CMK (cell line): ENCODE data around the gene PGAM5.
"Not testable (repeated sequence)": the region's sequence is repeated elsewhere in the genome, so short reads cannot be mapped to it uniquely, and the experiment has no call there.

Source experiments
- DNase-seq: peaks from one replicate; pipeline ENCODE4 v3.0.0-alpha.2; 2010; ENCODE audit warnings: low read depth

PGAM5 gene

DNA sequence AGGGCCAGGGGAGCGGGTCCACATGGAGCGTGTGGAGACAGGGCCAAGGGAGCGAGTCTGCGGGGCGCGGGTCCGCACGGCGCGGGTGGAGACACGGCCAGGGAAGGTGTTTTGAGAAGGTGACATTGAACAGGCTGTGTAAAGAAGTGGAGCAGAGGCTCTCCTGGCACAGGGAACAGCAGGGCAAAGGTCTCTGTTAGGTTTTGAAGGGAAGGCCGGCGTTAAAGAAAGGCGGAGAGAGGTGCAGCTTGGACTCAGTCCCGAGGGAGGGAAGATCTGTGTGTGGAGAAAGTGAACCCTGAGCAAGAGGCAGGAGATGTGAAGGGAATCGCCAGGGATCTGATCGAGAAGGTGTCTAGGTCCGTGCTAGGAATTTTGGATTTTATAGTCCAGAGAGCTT, 21.4 kb upstream of the PGAM5 start:
- no peak for DNase-seq

DNA sequence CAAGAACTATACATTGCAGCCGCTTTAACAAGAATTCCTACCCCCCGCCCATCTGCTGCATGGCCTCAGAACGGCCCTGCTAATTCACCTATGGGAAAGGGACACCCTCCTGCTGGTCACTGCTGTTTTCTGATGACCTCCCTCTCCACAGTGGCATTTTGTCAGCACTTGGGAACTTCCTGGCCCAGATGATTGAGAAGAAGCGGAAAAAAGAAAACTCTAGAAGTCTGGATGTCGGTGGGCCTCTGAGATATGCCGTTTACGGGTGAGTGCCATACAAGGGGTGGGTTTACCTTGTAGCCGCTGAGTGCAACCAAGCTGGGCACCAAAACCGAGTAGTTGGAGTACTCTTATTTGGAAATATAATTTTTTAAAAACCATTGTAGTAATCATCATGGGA, 20.5 kb upstream of the PGAM5 start:
- no peak for DNase-seq

DNA sequence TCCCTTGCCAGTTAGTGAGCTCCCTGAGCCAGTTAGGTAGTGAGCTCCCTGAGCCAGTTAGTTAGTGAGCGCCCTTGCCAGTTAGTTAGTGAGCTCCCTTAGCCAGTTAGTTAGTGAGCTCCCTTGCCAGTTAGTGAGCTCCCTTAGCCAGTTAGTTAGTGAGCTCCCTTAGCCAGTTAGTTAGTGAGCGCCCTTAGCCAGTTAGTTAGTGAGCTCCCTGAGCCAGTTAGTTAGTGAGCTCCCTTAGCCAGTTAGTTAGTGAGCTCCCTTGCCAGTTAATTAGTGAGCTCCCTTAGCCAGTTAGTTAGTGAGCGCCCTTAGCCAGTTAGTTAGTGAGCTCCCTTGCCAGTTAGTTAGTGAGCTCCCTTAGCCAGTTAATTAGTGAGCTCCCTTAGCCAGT, 18.6 kb upstream of the PGAM5 start:
- not testable (repeated sequence) for DNase-seq

DNA sequence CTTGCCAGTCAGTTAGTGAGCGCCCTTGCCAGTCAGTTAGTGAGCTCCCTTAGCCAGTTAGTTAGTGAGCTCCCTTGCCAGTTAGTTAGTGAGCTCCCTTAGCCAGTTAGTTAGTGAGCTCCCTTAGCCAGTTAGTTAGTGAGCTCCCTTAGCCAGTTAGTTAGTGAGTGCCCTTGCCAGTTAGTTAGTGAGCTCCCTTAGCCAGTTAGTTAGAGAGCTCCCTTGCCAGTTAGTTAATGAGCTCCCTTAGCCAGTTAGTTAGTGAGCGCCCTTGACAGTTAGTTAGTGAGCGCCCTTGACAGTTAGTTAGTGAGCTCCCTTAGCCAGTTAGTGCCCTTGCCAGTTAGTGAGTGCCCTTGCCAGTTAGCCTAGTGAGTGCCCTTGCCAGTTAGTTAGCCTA, 15.8 kb upstream of the PGAM5 start:
- DNase-seq, result not testable (repeated sequence)

DNA sequence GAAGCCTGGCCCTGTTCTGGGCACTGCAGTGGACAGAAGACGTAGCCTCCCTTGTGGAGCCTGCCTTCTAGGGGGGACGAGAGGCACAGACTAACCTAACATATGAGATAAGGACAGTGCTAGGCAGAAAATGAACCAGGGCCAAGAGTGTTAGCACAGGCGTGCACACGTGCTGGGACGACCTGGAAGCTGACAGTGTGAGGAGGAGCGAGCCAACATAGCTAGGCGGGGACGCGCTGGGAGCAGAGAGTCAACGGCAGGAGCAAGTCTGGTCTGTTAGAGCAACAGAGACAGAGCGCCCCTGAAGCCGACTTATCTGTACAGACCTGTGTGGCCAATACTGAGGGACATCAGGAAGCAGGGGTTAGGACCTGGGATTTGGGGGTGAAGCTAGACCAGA, 15.2 kb upstream of the PGAM5 start:
- DNase-seq, result no peak

DNA sequence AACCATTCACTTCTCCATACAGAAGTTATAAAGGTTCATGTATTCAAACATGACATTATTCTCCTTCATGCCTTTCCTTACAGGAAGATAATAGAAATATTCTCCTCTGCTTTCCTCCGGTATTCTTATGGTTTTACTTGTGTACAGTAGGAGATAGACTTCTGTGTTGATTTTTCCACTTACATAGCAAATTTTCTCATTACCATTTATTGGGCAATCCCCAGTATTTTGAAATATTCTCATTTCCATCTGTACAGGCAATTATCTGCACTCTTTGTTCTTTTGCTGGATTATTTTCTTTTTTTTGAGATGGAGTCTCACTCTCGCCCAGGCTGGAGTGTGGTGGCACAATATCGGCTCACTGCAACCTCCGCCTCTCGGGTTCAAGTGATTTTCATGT, 12.3 kb upstream of the PGAM5 start:
- DNase-seq, result no peak

DNA sequence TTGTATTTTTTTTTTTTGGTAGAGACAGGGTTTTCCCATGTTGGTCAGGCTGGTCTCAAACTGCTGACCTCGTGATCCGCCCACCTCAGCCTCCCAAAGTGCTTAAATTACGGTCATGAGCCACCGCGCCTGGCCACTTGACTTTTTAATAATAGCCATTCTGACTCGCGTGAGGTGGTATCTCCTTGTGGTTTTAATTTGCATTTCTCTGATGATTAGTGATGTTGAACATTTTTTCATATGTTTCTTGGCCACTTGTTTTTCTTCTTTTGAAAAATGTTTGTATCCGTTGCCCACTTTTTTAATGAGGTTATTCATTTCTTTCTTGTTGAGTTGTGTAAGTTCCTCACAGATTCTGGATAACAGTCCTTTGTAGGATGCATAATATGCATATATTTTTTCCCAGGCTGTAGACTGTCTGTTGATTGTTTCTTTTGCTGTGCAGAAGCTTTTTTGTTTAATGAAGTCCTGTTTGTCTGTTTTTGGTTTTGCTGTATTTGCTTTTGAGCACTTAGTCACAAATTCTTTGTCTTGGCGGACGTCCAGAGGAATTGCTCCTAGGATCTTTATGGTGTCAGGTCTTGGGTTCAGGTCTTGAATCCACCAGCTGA, 10.3 kb upstream of the PGAM5 start:
- no peak for DNase-seq

DNA sequence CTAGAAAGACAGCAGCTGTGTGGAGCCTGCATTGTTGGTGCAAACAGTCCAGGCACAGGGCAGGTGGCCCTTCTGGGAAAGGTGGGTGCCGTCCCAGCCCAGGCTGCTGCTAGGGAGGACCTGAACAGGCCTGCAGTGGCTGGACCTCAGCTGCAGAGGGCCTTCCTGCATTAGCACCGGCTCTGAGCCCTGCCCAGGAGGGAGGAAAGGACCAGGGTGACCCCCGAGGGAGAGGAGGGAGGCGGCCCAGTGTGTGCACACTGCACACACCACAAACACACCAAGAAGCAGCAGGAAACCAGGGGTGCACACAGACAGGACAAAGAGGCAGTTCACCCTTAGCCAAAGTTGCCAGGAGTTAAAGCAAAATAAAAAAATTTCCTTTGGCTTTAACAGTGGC, 8.0 kb upstream of the PGAM5 start:
- no peak for DNase-seq

DNA sequence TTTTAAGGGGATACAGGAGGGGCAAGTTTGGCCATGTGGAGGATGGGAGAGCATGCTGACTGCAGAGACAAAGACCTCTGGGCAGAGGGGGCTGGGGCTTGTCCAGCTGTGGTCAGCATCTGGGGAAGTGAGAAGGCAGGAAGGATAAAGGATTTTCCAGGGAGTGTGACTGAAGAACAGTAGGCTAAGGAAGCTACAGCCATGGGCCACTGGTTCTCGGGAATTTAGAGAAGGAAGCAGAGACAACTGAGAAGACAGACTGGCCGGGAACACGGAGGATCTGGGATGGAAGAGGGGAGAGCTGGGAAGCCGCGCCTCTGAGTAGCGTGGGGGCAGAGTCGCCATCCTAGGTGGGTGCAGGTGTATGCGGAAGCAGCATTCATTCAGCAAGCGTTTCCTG, 7.0 kb upstream of the PGAM5 start:
- no peak for DNase-seq

DNA sequence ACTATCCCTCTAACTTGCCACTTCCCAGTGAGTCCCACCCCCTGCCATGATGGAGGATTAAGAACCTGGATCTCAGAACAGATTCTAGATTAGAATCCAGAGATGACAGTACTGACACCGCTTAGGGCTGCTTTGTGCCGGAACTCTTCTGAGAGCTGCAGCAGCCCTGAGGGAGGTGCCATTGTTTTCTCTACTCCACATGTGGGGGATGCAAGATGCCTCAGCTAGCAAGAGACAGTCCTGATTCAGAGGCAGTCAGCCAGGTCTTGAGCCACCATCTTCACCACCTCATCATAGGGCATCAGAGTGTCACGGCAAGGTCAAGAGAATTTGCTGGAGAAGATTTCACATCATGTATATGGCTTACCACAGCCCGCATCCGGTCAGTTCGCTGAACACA, 3.4 kb upstream of the PGAM5 start:
- DNase-seq, result no peak

DNA sequence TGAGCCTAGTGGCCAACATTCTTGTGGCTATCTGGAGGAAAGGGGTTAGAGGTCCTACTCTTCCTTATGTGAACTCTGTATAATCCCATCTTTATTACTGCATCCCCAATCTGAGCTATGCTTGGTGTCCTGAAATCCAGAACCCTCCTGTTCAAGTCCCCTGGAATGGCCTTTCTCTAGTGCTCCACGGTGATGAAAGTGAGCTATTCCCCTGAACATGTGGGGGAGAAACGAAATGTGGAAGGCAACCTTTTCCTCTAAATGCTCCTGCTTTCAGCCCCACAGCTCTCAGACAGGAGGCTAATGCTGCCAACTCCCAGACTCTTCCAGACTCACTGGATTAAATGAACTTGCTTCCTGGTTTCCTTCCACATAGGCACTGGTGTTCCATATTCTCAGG, 2.5 kb upstream of the PGAM5 start:
- DNase-seq, result no peak

DNA sequence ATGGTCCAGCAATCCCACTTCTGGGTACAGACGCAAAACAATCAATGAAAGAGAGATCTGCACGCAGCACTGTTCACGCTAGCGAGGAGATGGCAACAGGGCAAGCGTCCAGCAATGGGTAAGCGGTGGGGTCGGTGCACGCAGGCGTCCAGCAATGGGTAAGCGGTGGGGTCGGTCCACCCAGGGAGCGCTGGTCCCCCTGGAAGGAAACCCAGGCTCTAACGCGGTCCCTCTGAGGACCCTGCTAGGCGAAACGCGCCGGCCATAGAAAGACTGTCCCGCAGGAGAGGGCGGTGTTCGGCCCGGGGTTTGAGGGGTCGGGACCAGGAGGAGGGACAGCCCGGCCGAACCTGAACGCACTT, 618 bp upstream of the PGAM5 start:
- DNase-seq, result no peak

DNA sequence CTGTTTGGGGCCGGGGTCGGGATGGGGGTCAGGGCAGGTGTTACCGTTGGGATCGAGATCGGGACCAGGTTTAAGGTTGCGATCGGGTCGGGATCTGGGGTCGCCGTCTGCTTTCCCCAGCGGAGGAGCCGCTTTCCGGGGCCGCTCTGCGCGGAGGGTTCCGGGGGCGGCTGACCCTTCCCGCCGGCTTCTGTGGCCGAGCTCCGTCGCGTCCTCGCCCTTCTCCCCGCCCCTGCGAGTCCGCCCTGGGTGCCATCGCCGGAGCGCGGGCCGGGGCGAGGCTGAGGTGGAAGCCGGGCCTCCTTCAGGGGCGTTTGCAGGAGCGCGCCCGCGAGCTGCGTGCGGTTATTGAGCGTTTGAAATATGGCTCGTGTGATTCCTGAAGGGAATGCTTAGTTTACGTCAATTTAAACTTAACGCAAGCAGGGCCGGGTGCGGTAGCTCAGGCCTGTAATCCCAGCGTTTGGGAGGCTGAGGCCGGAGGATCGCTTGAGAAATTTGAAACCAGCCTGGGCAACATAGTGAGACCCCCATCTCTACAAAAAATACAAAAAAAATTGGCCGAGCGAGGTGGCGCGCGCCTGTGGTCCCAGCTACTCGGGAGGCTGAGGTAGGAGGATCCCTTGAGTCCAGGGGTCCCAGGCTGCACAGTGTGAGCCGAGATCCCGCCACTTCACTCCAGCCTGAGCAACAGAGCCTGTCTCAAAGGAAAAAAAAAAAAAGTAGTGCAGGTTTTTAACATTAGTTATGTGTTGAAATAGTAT, 620 bp downstream of the PGAM5 start:
- no peak for DNase-seq

DNA sequence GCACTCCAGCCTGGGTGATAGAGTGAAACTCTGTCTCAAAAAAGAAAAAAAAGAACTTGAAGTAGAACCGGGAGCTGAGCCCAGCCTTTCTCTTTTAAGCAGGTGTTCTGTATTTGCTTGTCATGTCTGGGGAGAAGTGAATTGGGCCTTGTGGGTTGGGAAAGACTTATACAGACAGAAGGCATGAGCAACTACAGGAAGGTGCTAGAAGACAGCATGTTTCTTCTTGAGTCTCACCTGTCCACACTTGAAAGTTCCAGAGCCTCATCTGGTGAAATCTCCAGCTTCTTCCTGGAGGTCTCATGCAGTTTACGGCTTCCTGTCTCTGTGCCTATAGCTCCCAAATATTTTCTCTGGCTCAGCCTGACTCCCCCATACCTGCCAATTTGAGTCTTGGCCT, 2.5 kb downstream of the PGAM5 start:
- DNase-seq, result no peak

DNA sequence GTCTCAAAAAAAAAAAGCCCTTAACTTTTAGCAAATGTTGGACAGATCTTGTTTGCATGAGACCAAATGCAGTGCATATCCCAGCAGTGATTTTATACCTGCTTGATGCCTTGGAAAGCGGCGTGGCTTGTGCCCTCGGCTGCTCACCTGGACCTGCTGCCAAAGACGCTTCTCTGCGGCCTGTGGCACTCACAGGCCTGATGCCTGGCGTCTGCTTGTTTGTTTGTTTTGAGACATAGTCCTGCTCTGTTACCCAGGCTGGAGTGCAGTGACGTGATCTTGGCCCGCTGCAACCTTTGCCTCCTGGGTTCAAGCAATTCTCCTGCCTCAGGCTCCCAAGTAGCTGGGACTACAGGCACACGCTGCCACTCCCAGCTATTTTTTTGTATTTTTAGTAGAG, 5.2 kb downstream of the PGAM5 start:
- no peak for DNase-seq

DNA sequence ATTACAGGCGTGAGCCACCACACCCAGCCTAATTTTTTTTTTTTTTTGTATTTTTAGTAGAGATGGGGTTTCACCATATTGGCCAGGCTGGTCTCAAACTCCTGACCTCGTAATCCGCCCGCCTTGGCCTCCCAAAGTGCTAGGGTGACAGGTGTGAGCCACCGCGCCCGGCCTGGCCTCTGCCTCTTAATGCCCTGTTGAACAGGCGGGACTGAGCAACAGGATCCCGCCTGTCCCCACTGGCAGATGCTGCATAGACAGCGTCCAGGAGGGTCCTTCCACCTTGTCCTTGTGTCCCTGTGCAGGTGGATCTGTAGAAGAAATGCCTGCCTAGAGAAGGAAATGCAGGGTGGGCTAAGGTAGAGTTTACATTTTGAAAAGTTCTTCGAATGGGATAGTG, 5.7 kb downstream of the PGAM5 start:
- no peak for DNase-seq

DNA sequence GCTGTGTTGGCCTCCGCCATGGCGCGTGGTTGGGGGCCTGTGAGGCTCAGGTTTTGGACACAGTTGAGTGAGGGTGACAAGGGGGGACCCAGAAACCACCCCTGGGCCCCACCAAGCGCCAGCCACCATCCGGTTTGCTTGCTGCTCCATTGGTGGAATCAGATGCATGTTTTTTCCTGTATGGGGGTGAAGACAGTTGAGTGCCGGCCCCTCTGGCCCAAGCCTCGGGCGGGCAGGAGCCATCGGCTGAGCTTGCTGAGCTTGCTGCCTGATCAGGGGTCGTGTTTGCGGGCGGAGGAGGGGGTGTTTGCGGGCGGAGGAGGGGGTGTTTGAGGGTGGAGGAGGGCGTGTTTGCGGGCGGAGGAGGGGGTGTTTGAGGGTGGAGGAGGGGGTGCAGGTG, 6.4 kb downstream of the PGAM5 start:
- DNase-seq, result no peak

DNA sequence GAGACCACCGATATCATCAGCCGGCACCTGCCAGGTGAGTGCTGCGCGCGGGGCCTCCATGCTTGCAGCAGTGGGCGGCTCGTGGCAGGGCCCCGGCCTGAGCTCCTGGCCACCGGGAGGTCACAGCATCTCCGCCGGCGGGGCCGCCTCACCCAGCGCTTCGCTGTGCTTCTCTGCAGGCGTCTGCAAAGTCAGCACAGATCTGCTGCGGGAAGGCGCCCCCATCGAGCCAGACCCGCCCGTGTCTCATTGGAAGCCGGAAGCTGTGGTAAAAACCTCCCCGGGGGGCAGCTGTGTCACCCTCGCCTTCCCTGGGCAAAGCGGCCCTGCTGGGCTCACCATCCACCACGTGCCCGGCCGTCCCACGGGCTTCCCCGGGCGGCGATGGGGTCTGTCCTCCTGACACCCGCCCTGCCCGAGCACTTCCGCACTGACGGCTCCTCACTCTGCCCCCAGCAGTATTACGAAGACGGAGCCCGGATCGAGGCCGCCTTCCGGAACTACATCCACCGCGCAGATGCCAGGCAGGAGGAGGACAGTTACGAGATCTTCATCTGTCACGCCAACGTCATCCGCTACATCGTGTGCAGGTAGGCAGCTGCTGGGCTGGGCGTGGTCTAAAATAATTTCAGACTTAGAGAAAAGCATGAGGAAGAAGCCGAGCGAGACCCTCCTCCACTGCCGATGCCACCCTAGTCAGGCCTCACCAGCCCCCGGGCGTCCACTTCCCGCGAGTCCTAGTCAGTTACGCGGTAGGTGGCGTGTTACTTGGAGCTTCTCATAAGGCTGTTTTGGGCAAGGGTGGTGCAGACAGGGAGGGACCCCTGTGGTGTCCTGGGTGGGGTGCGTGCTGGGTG, 7.1 kb downstream of the PGAM5 start:
- no peak for DNase-seq

DNA sequence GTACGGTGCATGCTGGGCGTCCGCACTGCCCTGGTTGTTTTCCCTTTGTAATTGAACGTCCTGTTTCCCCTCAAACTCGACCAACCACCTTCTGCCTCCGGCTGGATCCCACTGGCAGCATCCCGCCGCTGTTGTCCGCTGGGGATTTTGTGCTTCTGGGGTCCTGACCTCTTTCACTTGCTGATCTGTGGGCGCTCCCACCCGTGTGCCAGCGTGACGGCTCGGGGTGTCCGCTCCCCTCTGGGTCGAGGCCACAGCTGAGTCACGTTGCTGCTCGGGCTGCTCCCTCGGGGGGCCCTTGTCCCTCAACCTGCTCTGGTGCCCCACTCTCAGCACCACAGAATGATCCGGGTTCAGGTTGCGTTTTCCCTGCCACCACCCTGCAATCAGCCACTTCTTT, 8.0 kb downstream of the PGAM5 start:
- no peak for DNase-seq

DNA sequence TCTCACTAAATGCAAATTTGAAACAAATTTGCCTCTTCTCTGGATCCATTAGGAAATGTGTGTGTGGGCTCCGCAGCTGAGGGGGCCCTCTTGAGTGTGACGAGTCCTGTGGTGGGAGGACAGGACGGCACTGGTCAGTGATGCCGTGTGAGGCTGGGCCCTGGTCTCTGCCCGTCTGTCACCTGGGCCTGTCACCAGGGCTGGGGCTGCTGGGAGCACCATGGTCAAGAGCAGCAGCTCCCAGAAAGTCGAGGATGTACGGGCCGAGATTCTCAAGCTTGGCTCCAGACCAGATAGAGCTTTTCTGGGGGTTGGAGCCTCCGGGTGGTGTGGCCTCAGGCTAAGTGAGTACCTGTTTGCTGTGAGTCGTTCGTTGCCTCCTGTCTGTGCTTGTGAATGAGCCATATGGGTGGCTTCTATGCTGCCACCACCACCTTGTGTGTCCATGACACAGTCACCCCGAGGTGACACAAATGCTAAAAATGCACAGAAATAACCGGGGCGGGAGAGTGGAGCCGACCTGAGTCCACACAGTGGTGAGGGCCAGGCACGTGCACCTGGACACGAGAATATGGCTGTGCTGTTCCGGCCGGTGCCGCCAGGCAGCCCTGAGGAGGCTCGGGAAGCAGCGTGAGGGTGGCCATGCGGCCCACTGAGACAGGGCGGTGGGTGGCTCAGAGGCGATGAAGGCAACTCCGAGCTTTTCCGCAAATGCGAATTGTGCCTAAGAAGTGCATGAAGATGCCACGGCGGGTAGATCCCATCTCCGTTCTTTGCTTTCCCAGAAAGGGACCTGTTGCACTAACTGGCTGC, 8.7 kb downstream of the PGAM5 start:
- DNase-seq, result no peak

DNA sequence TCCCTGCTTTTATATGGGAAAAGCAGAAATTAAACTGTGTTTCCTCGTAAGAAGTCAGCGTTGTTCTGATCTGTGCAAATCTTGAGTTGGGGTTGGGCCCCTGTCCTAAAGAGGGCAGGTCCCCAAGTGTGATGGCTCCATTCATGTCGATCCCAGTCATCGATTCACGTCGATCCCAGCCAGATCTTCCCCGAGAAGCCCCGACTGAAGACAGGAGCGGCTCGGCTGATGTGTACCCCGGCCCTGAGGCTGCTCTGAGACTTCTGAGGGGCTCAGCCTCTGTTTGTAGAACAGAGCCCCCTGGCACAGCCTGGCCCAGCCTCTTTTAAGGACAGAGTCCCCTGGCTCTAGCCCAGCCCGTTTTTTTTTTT, 9.3 kb downstream of the PGAM5 start:
- no peak for DNase-seq

DNA sequence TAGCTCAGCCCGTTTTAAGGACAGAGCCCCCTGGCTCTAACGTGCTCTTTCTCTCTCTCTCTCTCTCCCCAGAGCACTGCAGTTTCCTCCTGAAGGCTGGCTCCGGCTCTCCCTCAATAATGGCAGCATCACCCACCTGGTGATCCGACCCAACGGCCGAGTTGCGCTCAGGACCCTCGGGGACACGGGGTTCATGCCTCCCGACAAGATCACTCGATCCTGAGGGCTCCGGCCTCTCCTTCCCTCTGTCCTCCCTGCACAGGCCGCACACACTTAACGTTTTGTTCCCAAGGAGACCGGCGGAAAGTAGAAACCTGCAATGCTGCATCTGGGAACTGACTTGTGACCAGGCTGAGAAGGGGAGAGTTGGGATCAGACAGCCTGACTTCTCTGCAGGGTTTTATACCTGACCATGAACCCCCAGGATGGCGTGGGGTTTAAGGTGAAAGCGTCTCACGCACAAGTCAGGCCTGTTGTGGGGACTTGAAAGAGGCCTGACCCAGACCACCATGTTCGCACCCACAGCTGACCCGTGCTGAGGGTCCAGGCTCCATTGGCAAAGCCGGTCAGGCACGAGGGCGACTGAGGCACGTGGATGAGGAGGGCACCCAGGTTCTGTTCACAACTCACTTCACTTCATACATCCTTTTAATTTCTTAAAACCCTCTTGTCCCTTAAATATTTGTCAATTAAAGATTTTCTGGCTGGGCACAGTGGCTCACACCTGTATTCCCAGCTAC, 10.1 kb downstream of the PGAM5 start:
- no peak for DNase-seq
